Sigmoid colon (tissue), 7 donors: Measurements from ENCODE around the gene CARTPT. TPM values are rescaled to one million over a fixed set of nuclear protein-coding genes. Genes with fewer than 3 reads are reported as not detected.

Experiments
- DNase-seq: peaks from one replicate; pipeline ENCODE4 v3.0.0-alpha.2; 2019
- H3K27ac ChIP-seq, 4 donors: fragments of 200-600 bp; sonication (generic); one replicate each; pipeline ENCODE4 v1.5.1; 2016 to 2019; ENCODE audit warnings: mild to moderate bottlenecking in 1 of 4
- H3K27me3 ChIP-seq, 3 donors: fragments of 200-600 bp; sonication (generic); one replicate each; pipeline ENCODE4 v1.5.1; 2019; ENCODE audit warnings: mild to moderate bottlenecking in 1 of 3
- H3K36me3 ChIP-seq, 4 donors: fragments of 200-600 bp; sonication (generic); one replicate each; pipeline ENCODE4 v1.5.1; 2016 to 2019
- H3K4me1 ChIP-seq, 4 donors: fragments of 200-600 bp; sonication (generic); one replicate each; pipeline ENCODE4 v1.5.1; 2017 to 2019
- H3K4me3 ChIP-seq, 4 donors: fragments of 200-600 bp; sonication (generic); one replicate each; pipeline ENCODE4 v1.5.1; 2017 to 2019; ENCODE audit warnings: mild to moderate bottlenecking in 2 of 4, moderate library complexity in 1 of 4
- H3K9me3 ChIP-seq, 4 donors: fragments of 200-600 bp in 3 of 4; sonication (generic) in 3 of 4; one replicate each; pipeline versions ENCODE4 v1.5.1 to v1.6.1; 2013 to 2019
- EP300 ChIP-seq, 4 donors: sonication (generic); formaldehyde crosslinking; IDR thresholded peaks; one replicate each; pipeline ENCODE4 v1.6.1; 2017; ENCODE audit warnings: antibody characterized with exemption in 4 of 4
- POLR2A ChIP-seq, 2 donors: fragments of 450-650 bp; IDR thresholded peaks; one replicate each; pipeline ENCODE4 v1.6.1; 2016; ENCODE audit warnings: antibody characterized with exemption in 2 of 2, mild to moderate bottlenecking in 2 of 2, moderate library complexity in 2 of 2
- POLR2AphosphoS5 ChIP-seq, 4 donors: sonication (generic); formaldehyde crosslinking; IDR thresholded peaks; one replicate each; pipeline ENCODE4 v1.6.1; 2017; ENCODE audit warnings: antibody characterized with exemption in 4 of 4
- whole genome bisulfite sequencing, 2 donors: extraction: QIAGEN DNeasy Blood & Tissue Kit; methylation state at CpG; one replicate each; pipeline ENCODE4 v1.1.7; 2013; 5-methylcytosine and 5-hydroxymethylcytosine counted together
- intact Hi-C: fragments of 100-400 bp; cut with DNase I; formaldehyde crosslinking; loops from one replicate; pipeline ENCODE4 v1.15.1; 2023
- polyA plus RNA-seq, 3 donors: library from polyadenylated mRNA; stranded (reverse); fragments of 200-250 nt; gene quantifications; one replicate each; pipeline ENCODE4 v1.2.3, GENCODE V29; 2013
- total RNA-seq, 4 donors: library from RNA; depleted of rRNA; stranded (reverse); fragments of >200 nt; gene quantifications; one replicate each; pipeline ENCODE4 v1.1.0, GENCODE V29; 2016
- TF ChIP-seq, protein P1 (sequence below), 4 experiments: fragments of 450-650 bp in 3 of 4; fragments of 200-600 bp in 1 of 4; IDR thresholded peaks; one replicate each; pipeline ENCODE4 v1.5.1; 2016 to 2019; ENCODE audit warnings: antibody characterized with exemption in 4 of 4, mild to moderate bottlenecking in 3 of 4, moderate library complexity in 2 of 4
- donor health status: healthy with polysubstance abuse.
- donor health status: Bipolar disorder and iron deficiency.
- donor health status: healthy.

CARTPT gene
- total and polyA plus RNA-seq, 7 donors = 4.4 to 39.8 (median 16.3) TPM; not detected in 2

DNA sequence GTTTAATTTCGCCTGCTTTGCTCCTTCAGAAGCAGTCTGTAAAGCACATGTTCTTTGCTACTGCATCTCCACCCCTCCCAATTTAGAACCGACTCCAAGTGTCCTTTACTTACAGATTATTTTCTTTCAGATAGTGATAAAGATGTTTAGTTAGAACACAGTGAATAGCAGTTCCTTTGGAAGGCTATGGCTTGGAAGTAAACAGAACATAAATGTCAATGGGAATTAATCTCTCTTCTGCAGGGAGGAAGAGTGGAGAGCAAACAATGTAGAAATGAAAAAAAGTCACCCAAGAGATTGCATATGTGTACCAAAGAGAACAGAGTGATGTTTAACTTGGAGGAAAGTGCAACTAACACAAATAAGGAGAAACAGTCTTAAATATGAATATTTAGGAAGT lies 4.2 kb upstream of the CARTPT start:
- H3K27me3 ChIP-seq = peaks cover 13 to 27% (median 16%) of the 10 kb centered on the region in 3 donors
- H3K4me3 ChIP-seq = no peak overlapping the region
- no peaks in the 10 kb centered on the region for H3K4me1 ChIP-seq
- H3K36me3 ChIP-seq = no peaks in the 10 kb centered on the region
- H3K27ac ChIP-seq = no peak overlapping the region
- no peak for TF ChIP-seq EP300 (IDR thresholded peaks at IDR 0.05)
- TF ChIP-seq POLR2A (IDR thresholded peaks at IDR 0.05) = no peak
- TF ChIP-seq POLR2AphosphoS5 (IDR thresholded peaks at IDR 0.05) = no peak
- intact Hi-C loops = no loop called here
- H3K9me3 ChIP-seq = no peaks in the 10 kb centered on the region
- WGBS, 2 donors = 9 to 30% methylated on average over 2 of the region's 2 CpGs
- no peak for DNase-seq

DNA sequence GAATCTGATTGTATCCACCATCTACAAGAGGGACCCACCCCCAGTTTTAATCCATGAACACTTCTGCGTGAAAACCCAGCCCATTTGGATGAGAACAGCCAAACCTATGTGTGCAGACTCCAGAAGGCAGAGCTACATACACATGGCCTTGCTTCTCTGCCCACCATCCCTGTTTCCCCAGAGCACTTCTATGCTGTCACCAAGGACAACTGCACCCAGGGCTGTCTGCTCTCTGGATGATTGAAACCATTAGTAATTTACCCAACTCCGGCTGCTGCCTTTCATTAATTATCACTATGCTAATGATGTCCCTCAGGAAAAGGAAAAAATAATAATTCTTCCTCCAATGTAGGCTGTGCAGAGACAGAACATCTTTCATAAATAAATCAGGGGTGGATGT lies 8.9 kb downstream of the CARTPT start:
- TF ChIP-seq EP300 (IDR thresholded peaks at IDR 0.05) = no peak
- TF ChIP-seq POLR2AphosphoS5 (IDR thresholded peaks at IDR 0.05) = no peak
- no peak for TF ChIP-seq POLR2A (IDR thresholded peaks at IDR 0.05)
- TF ChIP-seq, protein P1, sequence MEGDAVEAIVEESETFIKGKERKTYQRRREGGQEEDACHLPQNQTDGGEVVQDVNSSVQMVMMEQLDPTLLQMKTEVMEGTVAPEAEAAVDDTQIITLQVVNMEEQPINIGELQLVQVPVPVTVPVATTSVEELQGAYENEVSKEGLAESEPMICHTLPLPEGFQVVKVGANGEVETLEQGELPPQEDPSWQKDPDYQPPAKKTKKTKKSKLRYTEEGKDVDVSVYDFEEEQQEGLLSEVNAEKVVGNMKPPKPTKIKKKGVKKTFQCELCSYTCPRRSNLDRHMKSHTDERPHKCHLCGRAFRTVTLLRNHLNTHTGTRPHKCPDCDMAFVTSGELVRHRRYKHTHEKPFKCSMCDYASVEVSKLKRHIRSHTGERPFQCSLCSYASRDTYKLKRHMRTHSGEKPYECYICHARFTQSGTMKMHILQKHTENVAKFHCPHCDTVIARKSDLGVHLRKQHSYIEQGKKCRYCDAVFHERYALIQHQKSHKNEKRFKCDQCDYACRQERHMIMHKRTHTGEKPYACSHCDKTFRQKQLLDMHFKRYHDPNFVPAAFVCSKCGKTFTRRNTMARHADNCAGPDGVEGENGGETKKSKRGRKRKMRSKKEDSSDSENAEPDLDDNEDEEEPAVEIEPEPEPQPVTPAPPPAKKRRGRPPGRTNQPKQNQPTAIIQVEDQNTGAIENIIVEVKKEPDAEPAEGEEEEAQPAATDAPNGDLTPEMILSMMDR (IDR thresholded peaks at IDR 0.05) = no peak
- no peak overlapping the region for H3K27ac ChIP-seq
- H3K4me1 ChIP-seq = no peaks in the 10 kb centered on the region
- no peaks in the 10 kb centered on the region for H3K27me3 ChIP-seq
- intact Hi-C loops = no loop called here
- H3K4me3 ChIP-seq = no peak overlapping the region
- DNase-seq = no peak
- no peaks in the 10 kb centered on the region for H3K36me3 ChIP-seq
- 81 to 93% methylated on average over 2 of the region's 2 CpGs for WGBS, 2 donors
- no peaks in the 10 kb centered on the region for H3K9me3 ChIP-seq

DNA sequence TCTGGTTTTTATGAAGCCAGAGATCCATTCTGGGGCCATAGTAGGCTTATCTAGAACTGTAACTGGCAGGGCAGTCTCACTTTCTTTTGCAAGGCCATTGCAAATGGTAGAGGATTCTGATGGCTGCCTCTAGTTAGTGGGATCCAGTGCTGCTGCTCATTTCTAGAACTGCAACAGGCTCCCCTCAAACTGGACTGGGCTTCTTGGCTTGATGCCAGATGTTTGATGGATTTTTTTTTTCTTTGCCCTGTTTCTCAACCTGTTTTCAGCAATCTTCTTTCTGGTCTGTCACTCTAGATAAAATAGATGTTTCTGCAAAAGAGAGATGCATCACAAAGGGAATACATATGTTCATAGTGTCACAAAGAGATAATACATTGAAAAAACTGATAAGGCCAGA lies 11.9 kb downstream of the CARTPT start:
- DNase-seq = no peak
- intact Hi-C loops = no loop called here
- no peaks in the 10 kb centered on the region for H3K9me3 ChIP-seq

DNA sequence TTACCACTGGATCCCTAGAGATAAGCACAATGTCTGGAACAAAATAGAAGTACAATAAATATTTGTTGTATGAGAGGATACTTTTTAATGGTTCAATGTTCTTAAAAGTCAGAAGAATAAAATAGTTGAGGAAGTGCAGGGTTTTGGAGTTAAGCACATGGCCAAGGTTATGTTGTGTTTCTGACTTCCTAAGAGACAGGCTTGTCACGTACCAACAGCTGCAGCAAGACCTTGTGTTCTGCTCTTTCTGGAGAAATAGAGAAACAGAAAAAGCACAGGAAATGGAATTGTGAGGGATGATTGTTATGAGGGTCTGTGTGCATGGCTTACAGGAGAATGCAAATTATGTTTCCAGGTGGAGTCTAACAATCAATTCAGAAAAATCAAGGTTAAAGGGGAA lies 12.9 kb downstream of the CARTPT start:
- no peaks in the 10 kb centered on the region for H3K36me3 ChIP-seq
- no peak overlapping the region for H3K27ac ChIP-seq
- no peaks in the 10 kb centered on the region for H3K27me3 ChIP-seq
- H3K4me3 ChIP-seq = no peak overlapping the region
- intact Hi-C loops = no loop called here
- DNase-seq = no peak
- no peaks in the 10 kb centered on the region for H3K4me1 ChIP-seq
- H3K9me3 ChIP-seq = no peaks in the 10 kb centered on the region
- 52 to 84% methylated on average over 1 of the region's 1 CpG for WGBS, 2 donors
- TF ChIP-seq EP300 (IDR thresholded peaks at IDR 0.05) (no peak), POLR2AphosphoS5 (IDR thresholded peaks at IDR 0.05) (no peak), POLR2A (IDR thresholded peaks at IDR 0.05) (no peak)
- TF ChIP-seq, protein P1 (IDR thresholded peaks at IDR 0.05) = no peak

More for the DNA sequence above, 11.9 kb downstream of the CARTPT start:
- H3K36me3 ChIP-seq = no peaks in the 10 kb centered on the region
- no peak overlapping the region for H3K4me3 ChIP-seq
- H3K27ac ChIP-seq = no peak overlapping the region
- TF ChIP-seq, protein P1 (IDR thresholded peaks at IDR 0.05) = no peak
- no peak for TF ChIP-seq POLR2A (IDR thresholded peaks at IDR 0.05)
- TF ChIP-seq EP300 (IDR thresholded peaks at IDR 0.05) = no peak
- TF ChIP-seq POLR2AphosphoS5 (IDR thresholded peaks at IDR 0.05) = no peak
- no peaks in the 10 kb centered on the region for H3K4me1 ChIP-seq
- H3K27me3 ChIP-seq = no peaks in the 10 kb centered on the region

DNA sequence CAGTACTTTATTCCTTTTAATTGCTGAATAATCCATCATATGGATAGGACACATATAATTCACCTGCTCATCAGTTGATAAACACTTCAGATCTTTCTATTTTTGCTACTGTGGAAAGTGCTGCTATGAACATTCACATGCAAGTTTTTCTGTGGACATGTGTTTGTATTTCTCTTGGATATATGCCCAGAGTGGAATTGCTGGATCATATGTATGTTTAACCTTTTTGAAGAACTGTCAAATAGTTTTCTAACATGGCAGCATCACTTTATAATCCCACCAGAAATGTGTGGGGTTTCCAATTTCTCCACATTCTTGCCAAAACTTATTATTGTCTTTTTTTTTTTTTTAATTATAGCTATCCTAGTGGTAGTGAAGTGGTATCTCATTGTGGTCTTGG lies 15.1 kb downstream of the CARTPT start:
- TF ChIP-seq, protein P1 (IDR thresholded peaks at IDR 0.05) = no peak
- no peak for TF ChIP-seq POLR2A (IDR thresholded peaks at IDR 0.05)
- TF ChIP-seq EP300 (IDR thresholded peaks at IDR 0.05) = no peak
- TF ChIP-seq POLR2AphosphoS5 (IDR thresholded peaks at IDR 0.05) = no peak
- Histone ChIP-seq H3K27ac (no peak overlapping the region), H3K9me3 (no peaks in the 10 kb centered on the region), H3K27me3 (no peaks in the 10 kb centered on the region), H3K4me3 (no peak overlapping the region), H3K4me1 (no peaks in the 10 kb centered on the region), H3K36me3 (no peaks in the 10 kb centered on the region)
- DNase-seq = no peak
- intact Hi-C loops = no loop called here
